ENCODE measurements around the gene GPRC5D.

- TF ChIP-seq POLR2A (IDR thresholded peaks at IDR 0.05) = no peak
- TF ChIP-seq, protein P1, sequence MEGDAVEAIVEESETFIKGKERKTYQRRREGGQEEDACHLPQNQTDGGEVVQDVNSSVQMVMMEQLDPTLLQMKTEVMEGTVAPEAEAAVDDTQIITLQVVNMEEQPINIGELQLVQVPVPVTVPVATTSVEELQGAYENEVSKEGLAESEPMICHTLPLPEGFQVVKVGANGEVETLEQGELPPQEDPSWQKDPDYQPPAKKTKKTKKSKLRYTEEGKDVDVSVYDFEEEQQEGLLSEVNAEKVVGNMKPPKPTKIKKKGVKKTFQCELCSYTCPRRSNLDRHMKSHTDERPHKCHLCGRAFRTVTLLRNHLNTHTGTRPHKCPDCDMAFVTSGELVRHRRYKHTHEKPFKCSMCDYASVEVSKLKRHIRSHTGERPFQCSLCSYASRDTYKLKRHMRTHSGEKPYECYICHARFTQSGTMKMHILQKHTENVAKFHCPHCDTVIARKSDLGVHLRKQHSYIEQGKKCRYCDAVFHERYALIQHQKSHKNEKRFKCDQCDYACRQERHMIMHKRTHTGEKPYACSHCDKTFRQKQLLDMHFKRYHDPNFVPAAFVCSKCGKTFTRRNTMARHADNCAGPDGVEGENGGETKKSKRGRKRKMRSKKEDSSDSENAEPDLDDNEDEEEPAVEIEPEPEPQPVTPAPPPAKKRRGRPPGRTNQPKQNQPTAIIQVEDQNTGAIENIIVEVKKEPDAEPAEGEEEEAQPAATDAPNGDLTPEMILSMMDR (IDR thresholded peaks at IDR 0.05) = peak; percentile 92 to 98 (median 94)
These were observed 35.6 kb downstream of the GPRC5D start for GRCh38 chr12:12916135-12916944.

All from ovary (tissue), 3 donors.